Pancreas (tissue), 10 donors: ENCODE results near the gene CXCR3. TPM values are rescaled to one million over a fixed set of nuclear protein-coding genes. Genes with fewer than 3 reads are reported as not detected.
A peak's percentile ranks its signal among the peaks of the same experiment; 100 is the strongest.

Experiments
- ATAC-seq, 4 donors: fragments of 200-7000 bp; cut with Tn5 transposase; one replicate each; pipeline versions ENCODE4 v1.8.0 to v1.9.1; 2020; ENCODE audit warnings: mild to moderate bottlenecking in 4 of 4, moderate library complexity in 4 of 4
- DNase-seq, 6 donors: peaks; one replicate each; pipeline ENCODE4 v3.0.0-alpha.2; 2020
- FAIRE-seq: peaks from 2 replicates; lab custom pipeline; 2012; peaks lifted over from hg19 to GRCh38; lab: Jason Lieb, UNC
- H3K27ac ChIP-seq, 4 donors: fragments of 200-600 bp; sonication (generic); 1 replicate in 3 of 4; 2 replicates in 1 of 4; pipeline versions ENCODE4 v1.5.0 to v1.8.0; 2020
- H3K27me3 ChIP-seq, 4 donors: fragments of 200-600 bp; one replicate each; pipeline ENCODE4 v1.8.0; 2021
- H3K36me3 ChIP-seq, 3 donors: fragments of 200-600 bp; sonication (generic) in 1 of 3; one replicate each; pipeline versions ENCODE4 v1.5.0 to v1.8.0; 2020 to 2021
- H3K4me1 ChIP-seq, 3 donors: fragments of 200-600 bp; one replicate each; pipeline ENCODE4 v1.8.0; 2021
- H3K4me3 ChIP-seq, 4 donors: fragments of 200-600 bp; sonication (generic) in 2 of 4; one replicate each; pipeline versions ENCODE4 v1.5.0 to v1.8.0; 2020 to 2021
- H3K9me3 ChIP-seq, 4 donors: fragments of 200-600 bp; one replicate each; pipeline ENCODE4 v1.8.0; 2021
- WGBS, 2 donors: extraction: QIAGEN DNeasy Blood & Tissue Kit; methylation state at CpG; one replicate each; pipeline ENCODE4 v1.1.7; 2013; 5-methylcytosine and 5-hydroxymethylcytosine counted together
- intact Hi-C, 3 donors: fragments of 100-400 bp; cut with DNase I; formaldehyde crosslinking; loops; one replicate each; pipeline versions ENCODE4 v1.11.1 to v1.14.2; 2022
- polyA plus RNA-seq, 2 donors: library from polyadenylated mRNA; stranded (reverse); fragments of 200-250 nt; gene quantifications; one replicate each; pipeline ENCODE4 v1.2.3, GENCODE V29; 2013
- total RNA-seq, 6 donors: library from RNA; stranded (reverse); fragmentation: NEBNext Ultra II Directional in 4 of 6; extraction: Animal tissue kit (Norgen Biotek cat#: 25700) in 4 of 6; gene quantifications; one replicate each; pipeline versions ENCODE4 v1.2.1 to v1.2.4, GENCODE V29; 2021 to 2023
- TF ChIP-seq, protein P1 (sequence below), 4 donors: fragments of 200-600 bp; sonication (generic) in 3 of 4; IDR thresholded peaks; one replicate each; pipeline versions ENCODE4 v1.5.0 to v1.8.0; 2021; ENCODE audit warnings: antibody characterized with exemption in 4 of 4
- donor health status: healthy with polysubstance abuse.
- donor health status: DM: no; HTN: no; CAD: no; lungs with moderate emphysema.
- donor health status: DM: no; HTN: no; CAD: no.
- donor health status: control.
- donor health status: control.
- donor health status: Bipolar disorder and iron deficiency.
- donor health status: DM: yes; HTN: yes; CAD: no.
- donor health status: DM: no; HTN: no; CAD: no.
- donor health status: DM: no; HTN: no; CAD: no.
- donor health status: DM: yes; HTN: yes; CAD: no.

The CXCR3 gene
- total and polyA plus RNA-seq, 8 donors: 0.11 to 0.52 (median 0.24) TPM; not detected in 3

DNA sequence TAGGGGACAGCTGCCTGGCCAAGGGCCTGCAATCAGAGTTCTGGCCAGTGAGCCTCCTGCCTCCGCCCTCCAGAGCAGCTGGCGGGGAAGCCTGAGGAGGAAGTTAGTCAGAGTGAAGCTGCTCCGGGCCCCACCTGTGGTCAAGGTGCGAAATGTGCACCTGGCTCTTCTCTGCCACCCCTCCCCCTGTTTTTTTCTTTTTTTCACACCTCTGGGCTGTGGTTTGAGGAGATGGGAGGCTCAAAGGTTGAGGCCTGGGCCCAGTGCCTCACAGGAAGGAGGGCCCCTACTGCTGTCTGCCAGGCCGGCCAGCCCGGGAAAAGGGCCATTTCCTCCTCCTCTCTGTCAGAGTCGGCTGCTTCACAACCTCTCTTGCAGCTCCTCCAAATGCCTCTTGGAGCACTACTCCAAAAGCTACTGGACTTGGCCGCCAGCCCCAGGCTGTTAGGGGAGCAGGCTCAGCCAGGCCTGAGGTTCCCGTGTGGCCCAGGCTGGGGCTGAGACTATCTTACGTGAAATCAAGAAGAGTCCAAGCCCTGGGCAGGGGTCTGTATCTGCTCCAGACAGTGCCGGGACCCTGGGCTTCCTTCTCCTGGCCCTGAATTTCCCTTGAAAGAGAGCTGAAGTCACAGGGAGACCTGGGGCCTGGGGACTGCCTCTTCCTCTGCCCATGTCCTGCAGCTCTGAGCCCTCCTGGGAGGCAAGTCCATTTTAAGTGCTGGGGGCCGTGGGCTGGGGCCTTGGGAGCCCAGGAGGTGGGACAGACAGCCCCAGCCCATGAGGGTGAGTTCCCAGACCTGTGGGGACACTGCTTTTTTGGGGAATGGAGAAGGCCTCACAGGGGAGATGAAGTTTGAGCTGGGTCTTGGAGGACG is 4.5 kb upstream of the CXCR3 start:
- intact Hi-C loops: no loop called here
- Histone ChIP-seq H3K9me3 (no peaks in the 10 kb centered on the region), H3K27ac (peak overlapping the region in 3 of 4 donors; percentile 43 to 60 (median 48)), H3K4me3 (no peak overlapping the region), H3K36me3 (no peaks in the 10 kb centered on the region), H3K4me1 (no peaks in the 10 kb centered on the region), H3K27me3 (no peaks in the 10 kb centered on the region)
- DNase-seq (peak; percentile 30 to 84 (median 66)), FAIRE-seq (no peak), ATAC-seq (peak; percentile 84 to 89 (median 86))
- TF ChIP-seq, protein P1, sequence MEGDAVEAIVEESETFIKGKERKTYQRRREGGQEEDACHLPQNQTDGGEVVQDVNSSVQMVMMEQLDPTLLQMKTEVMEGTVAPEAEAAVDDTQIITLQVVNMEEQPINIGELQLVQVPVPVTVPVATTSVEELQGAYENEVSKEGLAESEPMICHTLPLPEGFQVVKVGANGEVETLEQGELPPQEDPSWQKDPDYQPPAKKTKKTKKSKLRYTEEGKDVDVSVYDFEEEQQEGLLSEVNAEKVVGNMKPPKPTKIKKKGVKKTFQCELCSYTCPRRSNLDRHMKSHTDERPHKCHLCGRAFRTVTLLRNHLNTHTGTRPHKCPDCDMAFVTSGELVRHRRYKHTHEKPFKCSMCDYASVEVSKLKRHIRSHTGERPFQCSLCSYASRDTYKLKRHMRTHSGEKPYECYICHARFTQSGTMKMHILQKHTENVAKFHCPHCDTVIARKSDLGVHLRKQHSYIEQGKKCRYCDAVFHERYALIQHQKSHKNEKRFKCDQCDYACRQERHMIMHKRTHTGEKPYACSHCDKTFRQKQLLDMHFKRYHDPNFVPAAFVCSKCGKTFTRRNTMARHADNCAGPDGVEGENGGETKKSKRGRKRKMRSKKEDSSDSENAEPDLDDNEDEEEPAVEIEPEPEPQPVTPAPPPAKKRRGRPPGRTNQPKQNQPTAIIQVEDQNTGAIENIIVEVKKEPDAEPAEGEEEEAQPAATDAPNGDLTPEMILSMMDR (IDR thresholded peaks at IDR 0.05): peak in 1 of 4 donors; percentile 19
- 33 to 42% methylated on average over 13 of the region's 13 CpGs for WGBS, 2 donors

DNA sequence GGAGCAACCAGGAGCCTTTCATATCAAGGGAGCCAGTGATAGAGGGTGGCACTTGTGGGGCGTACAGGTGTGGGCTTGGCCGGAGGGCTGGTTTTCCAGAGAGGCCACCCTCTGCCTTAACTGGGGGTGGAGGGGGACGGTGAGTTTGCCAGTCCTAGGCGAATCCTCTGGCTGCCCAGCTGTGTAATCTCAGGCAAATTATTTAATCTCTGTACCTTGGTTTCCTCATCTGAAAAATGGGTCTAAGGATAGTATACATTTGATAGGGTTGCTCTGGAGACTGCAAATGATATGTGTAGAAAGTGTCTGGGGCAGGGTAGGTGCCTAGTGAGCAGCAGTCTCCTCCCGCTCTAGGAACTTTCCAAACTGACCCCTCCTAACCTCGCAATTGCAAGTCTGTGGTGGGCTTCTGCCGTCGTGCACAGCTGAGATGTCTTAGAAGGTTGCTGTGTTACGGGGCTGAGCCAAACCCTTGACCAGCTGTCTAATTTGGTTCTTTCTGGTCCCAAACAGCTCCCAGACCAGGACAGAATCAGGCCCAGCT is 3.8 kb upstream of the CXCR3 start:
- no peaks in the 10 kb centered on the region for H3K36me3 ChIP-seq
- no peak for DNase-seq
- intact Hi-C loops: no loop called here
- H3K4me1 ChIP-seq: no peaks in the 10 kb centered on the region
- TF ChIP-seq, protein P1 (IDR thresholded peaks at IDR 0.05): no peak
- FAIRE-seq: no peak
- no peaks in the 10 kb centered on the region for H3K27me3 ChIP-seq
- 87 to 92% methylated on average over 9 of the region's 9 CpGs for WGBS, 2 donors
- no peak for ATAC-seq
- H3K9me3 ChIP-seq: no peaks in the 10 kb centered on the region
- H3K27ac ChIP-seq: peak overlapping the region in 3 of 4 donors; percentile 29 to 60 (median 48)
- H3K4me3 ChIP-seq: no peak overlapping the region

DNA sequence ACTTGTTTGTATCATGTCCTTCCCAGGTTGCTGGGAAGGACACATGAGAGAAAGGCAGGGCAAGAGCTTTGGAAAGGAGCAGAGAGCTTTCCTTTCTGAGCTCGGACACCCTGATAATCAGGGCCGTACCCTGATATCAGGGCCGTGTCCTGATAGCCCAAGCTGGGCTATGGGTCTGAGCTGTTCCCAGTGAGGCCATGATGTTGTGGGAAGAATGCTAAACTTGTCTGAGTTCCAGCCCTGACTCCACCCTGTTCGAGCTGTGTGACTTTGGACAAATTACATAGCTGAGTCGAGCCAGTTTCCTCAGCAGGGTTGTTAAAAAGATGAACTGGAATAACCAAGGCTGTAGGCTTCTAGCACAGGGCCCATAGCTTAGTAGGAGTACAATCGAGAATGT is 3.3 kb upstream of the CXCR3 start:
- Histone ChIP-seq H3K4me1 (no peaks in the 10 kb centered on the region), H3K27me3 (no peaks in the 10 kb centered on the region), H3K36me3 (no peaks in the 10 kb centered on the region), H3K4me3 (no peak overlapping the region), H3K27ac (no peak overlapping the region), H3K9me3 (no peaks in the 10 kb centered on the region)
- FAIRE-seq (no peak), ATAC-seq (no peak), DNase-seq (no peak)
- TF ChIP-seq, protein P1 (IDR thresholded peaks at IDR 0.05): no peak
- 54 to 63% methylated on average over 6 of the region's 6 CpGs for WGBS, 2 donors
- intact Hi-C loops: no loop called here

DNA sequence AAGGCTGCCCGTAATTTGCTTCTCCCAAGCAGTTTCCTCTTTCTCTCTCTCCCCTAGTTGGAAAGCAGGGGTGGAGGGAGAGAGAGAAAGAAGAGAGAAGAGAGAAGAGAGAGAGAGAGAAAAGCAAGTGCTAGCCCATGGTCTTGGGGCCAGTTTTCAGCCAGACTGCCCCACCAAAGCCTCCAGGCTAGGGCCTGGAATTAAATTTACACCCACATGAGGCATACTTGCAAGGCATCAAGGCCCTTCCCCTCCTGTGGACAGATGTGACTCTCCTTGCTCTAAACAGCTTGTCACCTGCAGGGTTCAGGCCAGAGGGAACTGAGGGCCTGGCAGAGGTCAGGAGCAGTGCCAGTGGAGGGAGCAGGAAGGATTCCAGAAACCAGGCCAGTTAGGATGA is 1.7 kb upstream of the CXCR3 start:
- ATAC-seq: no peak
- H3K27me3 ChIP-seq: no peaks in the 10 kb centered on the region
- no peak for DNase-seq
- FAIRE-seq: no peak
- no peaks in the 10 kb centered on the region for H3K4me1 ChIP-seq
- no peak overlapping the region for H3K4me3 ChIP-seq
- TF ChIP-seq, protein P1 (IDR thresholded peaks at IDR 0.05): no peak
- intact Hi-C loops: no loop called here
- no peaks in the 10 kb centered on the region for H3K36me3 ChIP-seq
- WGBS, 2 donors: 60 to 88% methylated on average over 1 of the region's 1 CpG
- no peaks in the 10 kb centered on the region for H3K9me3 ChIP-seq
- H3K27ac ChIP-seq: no peak overlapping the region

DNA sequence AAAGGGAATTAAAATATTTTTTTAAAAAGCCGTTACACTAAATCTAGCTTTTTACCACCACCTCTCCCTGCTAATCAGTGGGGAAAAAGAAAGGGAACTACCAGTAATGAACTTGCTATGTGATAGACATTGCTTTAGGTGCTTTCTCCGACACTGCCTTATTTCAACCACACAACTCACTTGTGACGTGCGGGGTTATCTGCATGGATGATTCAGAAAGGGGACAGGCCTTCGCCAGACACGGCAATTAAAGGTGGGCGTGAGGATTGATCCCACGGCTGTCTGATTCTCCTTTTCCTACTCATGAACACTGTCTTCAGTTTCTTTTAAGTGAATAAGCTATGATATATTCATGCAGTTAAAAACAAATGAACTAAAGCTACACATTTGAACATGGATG is 882 bp upstream of the CXCR3 start:
- H3K4me1 ChIP-seq: no peaks in the 10 kb centered on the region
- no peak overlapping the region for H3K27ac ChIP-seq
- no peaks in the 10 kb centered on the region for H3K36me3 ChIP-seq
- DNase-seq (no peak), ATAC-seq (no peak), FAIRE-seq (no peak)
- no peaks in the 10 kb centered on the region for H3K27me3 ChIP-seq
- H3K9me3 ChIP-seq: no peaks in the 10 kb centered on the region
- TF ChIP-seq, protein P1 (IDR thresholded peaks at IDR 0.05): no peak
- H3K4me3 ChIP-seq: no peak overlapping the region
- 83 to 96% methylated on average over 8 of the region's 8 CpGs for WGBS, 2 donors
- intact Hi-C loops: no loop called here
